LNCAP (cell line): ENCODE data around the gene WNT4.

Experiments
- CTCF ChIP-seq: fragments of 450-650 bp; IDR thresholded peaks from 2 replicates; pipeline ENCODE4 v1.5.1; 2017; ENCODE audit warnings: mild to moderate bottlenecking

The WNT4 gene

GRCh38 chr1:22171951-22172715 is 29.2 kb upstream of the WNT4 start:
- no peak for TF ChIP-seq CTCF

- no peak for TF ChIP-seq CTCF
Observed at GRCh38 chr1:22169816-22170215, 26.9 kb upstream of the WNT4 start.

- no peak for TF ChIP-seq CTCF
Observed at GRCh38 chr1:22168412-22168973, 25.6 kb upstream of the WNT4 start.

GRCh38 chr1:22166439-22166838 is 23.5 kb upstream of the WNT4 start:
- no peak for TF ChIP-seq CTCF

GRCh38 chr1:22164841-22165808 is 22.2 kb upstream of the WNT4 start:
- TF ChIP-seq CTCF = no peak

GRCh38 chr1:22163564-22163963 is 20.7 kb upstream of the WNT4 start:
- no peak for TF ChIP-seq CTCF

- no peak for TF ChIP-seq CTCF
Observed at GRCh38 chr1:22163137-22163536, 20.2 kb upstream of the WNT4 start.
